ENCODE results near the gene BMPER.

Gene BMPER

DNA sequence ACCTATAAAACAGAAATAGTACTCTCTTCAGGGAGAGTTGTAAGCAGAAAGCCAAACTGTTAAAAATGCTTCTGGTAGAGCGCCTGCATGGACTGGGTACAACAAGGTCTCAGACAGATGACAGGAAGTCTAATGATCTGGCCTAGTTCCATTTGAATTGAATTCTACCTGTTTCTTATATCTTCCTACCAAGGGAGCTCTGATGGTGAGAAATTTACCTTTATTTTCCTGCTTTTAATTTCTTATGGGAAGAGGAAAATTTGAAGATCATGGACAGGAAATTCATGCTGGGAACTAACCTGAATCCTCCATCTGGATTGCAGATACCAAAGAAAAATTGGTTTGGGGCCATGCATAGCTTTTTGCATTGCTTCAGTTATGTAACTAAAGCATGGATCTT lies 63.3 kb downstream of the BMPER start:
- DNase-seq (ENCODE audit: low read depth in 2 of 2) = no peak

DNA sequence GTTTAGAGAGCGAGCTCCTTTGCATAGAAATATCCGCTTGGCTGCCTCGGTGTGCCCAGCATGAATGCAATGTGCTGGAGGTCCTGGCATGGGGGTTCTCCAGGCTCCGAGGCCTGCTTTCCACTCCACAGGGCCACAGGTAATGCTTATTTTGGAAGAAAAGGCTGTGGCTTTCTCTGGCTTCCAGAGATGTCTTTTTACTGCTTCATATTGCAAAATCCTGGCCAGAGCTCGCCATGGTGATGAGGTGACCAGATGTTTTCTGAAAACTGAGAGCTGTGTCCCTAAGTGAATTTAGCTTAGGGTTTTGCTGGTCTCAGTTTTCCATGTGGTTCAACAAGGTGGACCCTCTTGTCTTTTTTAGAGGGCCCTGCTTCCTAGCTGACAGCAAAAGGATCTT lies 65.2 kb downstream of the BMPER start:
- DNase-seq (ENCODE audit: low read depth in 2 of 2) = no peak

GRCh38 chr7:33971106-33971505 lies 65.8 kb downstream of the BMPER start:
- DNase-seq (ENCODE audit: low read depth in 2 of 2) = no peak

GRCh38 chr7:33973231-33974015 lies 68.1 kb downstream of the BMPER start:
- no peak for DNase-seq (ENCODE audit: low read depth in 2 of 2)

DNA sequence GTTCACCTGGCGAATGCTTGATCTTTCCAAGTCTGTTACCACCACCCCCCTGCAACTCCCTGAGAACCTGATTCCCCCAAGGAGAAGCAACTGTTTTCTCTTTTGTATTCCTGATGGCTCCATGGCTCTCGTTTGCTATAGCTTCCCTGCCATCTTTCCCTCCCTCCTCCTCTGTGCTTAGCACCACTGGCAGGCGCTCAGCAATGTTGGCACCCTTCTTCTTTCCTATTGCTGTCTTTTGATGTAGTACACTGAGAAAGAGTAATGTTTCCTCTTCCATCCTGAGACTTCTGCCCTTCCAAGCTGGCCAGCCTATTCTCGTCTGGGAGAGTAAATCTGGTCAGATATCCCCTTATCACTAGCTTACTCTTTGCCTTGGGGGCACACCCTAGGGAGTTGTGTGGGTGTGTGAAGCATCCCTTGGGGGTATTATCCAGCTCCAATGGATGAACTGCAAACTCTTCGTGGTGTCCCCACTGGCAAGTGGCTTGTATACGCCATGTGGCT lies 74.0 kb downstream of the BMPER start:
- DNase-seq (ENCODE audit: low read depth in 2 of 2) = no peak

GRCh38 chr7:33979807-33980355 lies 74.5 kb downstream of the BMPER start:
- no peak for DNase-seq (ENCODE audit: low read depth in 2 of 2)

GRCh38 chr7:33981226-33981625 lies 75.9 kb downstream of the BMPER start:
- DNase-seq (ENCODE audit: low read depth in 2 of 2) = no peak

GRCh38 chr7:33981671-33982424 lies 76.5 kb downstream of the BMPER start:
- no peak for DNase-seq (ENCODE audit: low read depth in 2 of 2)

GRCh38 chr7:33982425-33982786 lies 77.1 kb downstream of the BMPER start:
- no peak for DNase-seq (ENCODE audit: low read depth in 2 of 2)

DNA sequence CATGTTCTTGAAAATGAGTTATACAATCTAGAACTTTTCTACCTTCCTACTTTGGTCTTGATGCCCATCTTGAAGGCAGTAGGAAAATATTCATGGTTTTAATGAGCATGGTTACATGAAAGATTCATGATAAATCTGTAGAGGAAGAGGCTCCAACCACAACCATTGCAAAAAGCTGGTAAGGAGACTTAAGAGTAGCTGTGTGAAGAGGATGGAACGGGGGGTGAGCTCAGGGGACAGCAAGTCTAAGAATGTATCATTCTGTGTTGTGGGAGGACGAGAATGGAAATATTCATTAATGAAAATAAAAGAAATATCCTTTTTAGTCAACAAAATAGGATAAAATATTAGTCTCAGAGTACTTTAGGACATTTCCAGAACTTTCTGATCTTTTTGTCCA lies 81.1 kb downstream of the BMPER start:
- no peak for DNase-seq (ENCODE audit: low read depth in 2 of 2)

DNA sequence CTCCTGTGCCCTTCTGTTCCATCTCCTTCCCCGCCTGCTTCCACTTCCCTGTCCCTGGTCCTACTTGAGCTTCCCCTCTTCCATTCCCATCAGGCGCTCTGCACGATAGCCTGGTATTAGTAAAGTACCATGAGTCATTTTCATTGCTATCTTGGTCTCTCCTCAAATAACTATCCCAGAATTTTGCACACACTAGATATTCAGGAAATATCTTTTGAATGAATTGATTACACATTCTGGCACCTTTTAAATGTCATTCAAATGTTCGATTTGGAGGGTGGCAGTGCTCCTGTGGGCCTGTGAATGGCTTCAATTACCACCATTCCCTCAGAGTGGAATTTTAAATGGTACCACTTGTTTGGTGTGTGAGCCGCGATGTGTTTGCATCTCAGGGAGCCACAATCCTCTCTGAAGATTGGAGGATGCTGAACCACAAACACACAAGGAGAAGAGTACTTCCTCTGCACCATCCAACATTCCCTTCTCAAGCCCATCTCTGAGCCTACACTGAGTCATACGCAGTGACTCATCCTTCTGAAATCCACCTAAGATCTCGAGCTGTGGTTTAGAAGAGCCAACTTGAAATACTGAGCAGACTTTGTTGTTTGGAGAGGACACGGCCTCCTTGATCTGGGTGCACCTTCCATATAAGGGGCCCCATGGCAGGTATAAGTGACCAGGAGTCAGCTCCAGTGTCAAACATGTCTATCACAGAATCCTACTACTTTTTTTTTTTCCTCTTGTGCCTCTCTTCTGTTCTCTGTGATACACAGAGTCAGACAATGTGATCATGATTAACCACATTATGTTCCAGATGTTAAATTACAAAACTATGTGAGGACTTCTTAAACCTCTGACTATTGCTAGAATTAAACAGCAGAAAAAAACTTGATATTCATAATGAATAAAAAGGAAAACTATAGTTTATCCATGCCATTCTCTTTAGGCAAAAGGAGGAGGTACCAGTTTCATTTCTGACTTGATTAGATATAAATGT lies 81.9 kb downstream of the BMPER start:
- no peak for DNase-seq (ENCODE audit: low read depth in 2 of 2)

DNA sequence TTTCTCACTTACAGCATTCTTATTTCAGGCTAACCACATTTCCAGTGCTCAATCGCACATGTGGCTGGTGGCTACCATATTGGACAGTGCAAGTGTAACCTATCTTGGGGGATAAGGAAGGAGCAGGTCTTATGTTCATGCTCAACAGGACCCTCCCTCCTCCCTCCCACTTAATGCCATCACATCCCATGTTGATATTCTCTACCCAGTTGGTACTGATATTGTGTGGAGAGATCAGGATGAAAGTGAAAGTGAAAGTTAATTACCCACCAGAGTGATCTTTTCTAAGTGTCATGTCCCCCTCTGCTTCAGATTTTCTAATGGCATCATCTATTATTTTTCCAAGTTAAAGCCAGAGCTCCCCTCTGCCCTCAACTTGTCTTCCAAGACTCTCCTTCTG lies 91.6 kb downstream of the BMPER start:
- no peak for DNase-seq (ENCODE audit: low read depth in 2 of 2)

GRCh38 chr7:33998476-33998875 lies 93.1 kb downstream of the BMPER start:
- no peak for DNase-seq (ENCODE audit: low read depth in 2 of 2)

GRCh38 chr7:34011017-34011695 lies 105.8 kb downstream of the BMPER start:
- no peak for DNase-seq (ENCODE audit: low read depth in 2 of 2)

- DNase-seq (ENCODE audit: low read depth in 2 of 2) = no peak
Observed at GRCh38 chr7:34011696-34012095, 106.4 kb downstream of the BMPER start.

- DNase-seq (ENCODE audit: low read depth in 2 of 2) = no peak
Observed at GRCh38 chr7:34013421-34013820, 108.1 kb downstream of the BMPER start.

- no peak for DNase-seq (ENCODE audit: low read depth in 2 of 2)
Observed at GRCh38 chr7:34015651-34016050, 110.3 kb downstream of the BMPER start.

DNA sequence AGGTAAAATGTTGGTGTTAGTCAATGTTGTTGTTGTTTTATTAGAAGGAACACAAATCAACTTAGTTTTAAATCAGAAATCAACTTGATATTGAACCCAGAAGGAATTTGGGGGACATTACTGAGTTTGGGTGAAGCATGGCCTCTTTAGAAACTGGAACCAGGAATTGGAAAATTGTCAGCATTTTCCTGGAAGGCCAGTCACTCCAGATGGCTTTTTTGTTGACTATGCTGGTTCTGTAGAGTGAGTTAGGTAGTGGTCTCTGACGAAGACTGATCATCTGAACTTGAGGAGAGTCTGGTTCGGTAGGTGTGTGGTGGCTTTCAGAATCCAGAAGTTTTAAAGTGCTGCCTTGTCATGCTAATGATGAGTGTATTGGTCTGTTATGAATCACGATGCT lies 111.5 kb downstream of the BMPER start:
- no peak for DNase-seq (ENCODE audit: low read depth in 2 of 2)

- DNase-seq (ENCODE audit: low read depth in 2 of 2) = no peak
Observed at GRCh38 chr7:34019301-34019790, 114.0 kb downstream of the BMPER start.

GRCh38 chr7:34022626-34023025 lies 117.3 kb downstream of the BMPER start:
- DNase-seq (ENCODE audit: low read depth in 2 of 2) = no peak

- no peak for DNase-seq (ENCODE audit: low read depth in 2 of 2)
Observed at GRCh38 chr7:34025600-34025999, 120.3 kb downstream of the BMPER start.

Measured in stimulated activated CD8-positive, alpha-beta memory T cell treated with anti-CD3 and anti-CD28 coated beads, Interleukin-7, amount 100 ng/mL, for 1 hour (primary cell).